Measurements from ENCODE around the gene MEDAG.

GRCh38 chr13:30898070-30898469 lies 8.0 kb upstream of the MEDAG start:
- no peak for TF ChIP-seq CTCF (conservative IDR thresholded peaks at IDR 0.05; ENCODE audit: low read length)
- no peak for TF ChIP-seq EZH2phosphoT487 (IDR thresholded peaks at IDR 0.05; ENCODE audit: borderline replicate concordance)
